Upper lobe of left lung (tissue), 4 donors: Measurements from ENCODE around the gene GTF3C5.

Source experiments
- EP300 ChIP-seq, 4 donors: sonication (generic); formaldehyde crosslinking; IDR thresholded peaks; one replicate each; pipeline ENCODE4 v1.5.1; 2017; ENCODE audit warnings: antibody characterized with exemption in 4 of 4, control low read depth in 2 of 4
- POLR2A ChIP-seq, 4 donors: fragments of 450-650 bp; IDR thresholded peaks; one replicate each; pipeline ENCODE4 v1.5.1; 2016 to 2017; ENCODE audit warnings: antibody characterized with exemption in 4 of 4, mild to moderate bottlenecking in 2 of 4
- TF ChIP-seq, protein P1 (sequence below), 6 experiments: fragments of 450-650 bp in 4 of 6; fragments of 200-600 bp in 2 of 6; sonication (generic) in 2 of 6; IDR thresholded peaks; one replicate each; pipeline ENCODE4 v1.5.1; 2016 to 2019; ENCODE audit warnings: antibody characterized with exemption in 6 of 6

DNA sequence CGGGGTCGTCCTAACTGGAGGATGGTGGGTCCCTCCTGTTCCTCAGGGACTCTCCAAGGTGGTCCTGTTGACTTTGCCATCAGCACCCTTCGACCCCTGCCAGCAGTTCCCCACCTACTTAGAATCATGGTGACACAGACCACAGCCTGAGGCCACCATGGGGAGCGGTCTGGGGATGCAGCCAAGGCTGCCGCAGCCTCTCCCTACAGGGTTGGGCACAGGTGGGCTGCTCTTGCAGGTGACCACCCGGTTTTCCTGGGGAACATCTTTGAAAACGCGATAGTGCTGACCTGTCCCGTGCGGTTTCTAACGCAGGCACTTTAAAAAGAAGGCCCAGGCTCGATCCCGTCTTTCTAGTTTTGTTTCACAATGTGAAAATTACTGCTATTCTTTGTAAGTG, 18.2 kb downstream of the GTF3C5 start:
- TF ChIP-seq POLR2A (IDR thresholded peaks at IDR 0.05) (no peak), EP300 (IDR thresholded peaks at IDR 0.05) (no peak)
- TF ChIP-seq, protein P1, sequence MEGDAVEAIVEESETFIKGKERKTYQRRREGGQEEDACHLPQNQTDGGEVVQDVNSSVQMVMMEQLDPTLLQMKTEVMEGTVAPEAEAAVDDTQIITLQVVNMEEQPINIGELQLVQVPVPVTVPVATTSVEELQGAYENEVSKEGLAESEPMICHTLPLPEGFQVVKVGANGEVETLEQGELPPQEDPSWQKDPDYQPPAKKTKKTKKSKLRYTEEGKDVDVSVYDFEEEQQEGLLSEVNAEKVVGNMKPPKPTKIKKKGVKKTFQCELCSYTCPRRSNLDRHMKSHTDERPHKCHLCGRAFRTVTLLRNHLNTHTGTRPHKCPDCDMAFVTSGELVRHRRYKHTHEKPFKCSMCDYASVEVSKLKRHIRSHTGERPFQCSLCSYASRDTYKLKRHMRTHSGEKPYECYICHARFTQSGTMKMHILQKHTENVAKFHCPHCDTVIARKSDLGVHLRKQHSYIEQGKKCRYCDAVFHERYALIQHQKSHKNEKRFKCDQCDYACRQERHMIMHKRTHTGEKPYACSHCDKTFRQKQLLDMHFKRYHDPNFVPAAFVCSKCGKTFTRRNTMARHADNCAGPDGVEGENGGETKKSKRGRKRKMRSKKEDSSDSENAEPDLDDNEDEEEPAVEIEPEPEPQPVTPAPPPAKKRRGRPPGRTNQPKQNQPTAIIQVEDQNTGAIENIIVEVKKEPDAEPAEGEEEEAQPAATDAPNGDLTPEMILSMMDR (IDR thresholded peaks at IDR 0.05) = no peak
